Measurements from ENCODE around the gene DNASE2.
A peak's percentile ranks its signal among the peaks of the same experiment; 100 is the strongest.
"Not testable (repeated sequence)": the region's sequence is repeated elsewhere in the genome, so short reads cannot be mapped to it uniquely, and the experiment has no call there.

Gene DNASE2, protein sequence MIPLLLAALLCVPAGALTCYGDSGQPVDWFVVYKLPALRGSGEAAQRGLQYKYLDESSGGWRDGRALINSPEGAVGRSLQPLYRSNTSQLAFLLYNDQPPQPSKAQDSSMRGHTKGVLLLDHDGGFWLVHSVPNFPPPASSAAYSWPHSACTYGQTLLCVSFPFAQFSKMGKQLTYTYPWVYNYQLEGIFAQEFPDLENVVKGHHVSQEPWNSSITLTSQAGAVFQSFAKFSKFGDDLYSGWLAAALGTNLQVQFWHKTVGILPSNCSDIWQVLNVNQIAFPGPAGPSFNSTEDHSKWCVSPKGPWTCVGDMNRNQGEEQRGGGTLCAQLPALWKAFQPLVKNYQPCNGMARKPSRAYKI

DNA sequence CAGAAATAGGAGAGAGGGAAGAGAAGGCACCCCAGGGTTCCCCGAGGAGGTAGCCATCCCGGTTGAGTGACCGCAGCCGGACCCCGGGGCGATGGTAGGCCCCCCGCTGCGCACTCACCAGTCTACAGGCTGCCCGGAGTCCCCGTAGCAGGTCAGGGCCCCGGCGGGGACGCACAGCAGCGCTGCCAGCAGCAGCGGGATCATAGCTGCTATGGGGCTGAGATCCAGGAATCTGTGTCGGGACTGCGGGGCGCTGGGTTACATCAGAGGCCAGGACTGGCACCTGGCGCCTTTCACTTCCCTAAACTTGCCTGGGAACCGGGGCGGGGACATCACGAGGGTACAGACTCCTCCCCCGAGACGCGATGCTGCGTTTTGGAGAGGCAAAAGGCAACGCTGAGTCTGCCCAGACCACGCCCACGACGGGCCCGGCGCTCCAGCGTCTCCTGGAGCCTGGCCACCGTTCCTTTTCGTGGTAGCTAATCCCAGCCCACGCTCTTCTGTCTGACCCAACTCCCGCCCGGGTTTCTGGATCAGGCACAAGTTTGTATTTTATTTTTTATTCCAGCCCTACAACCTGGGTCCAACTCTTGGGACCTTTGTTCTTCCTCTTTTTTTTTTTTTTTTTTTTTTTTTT lies at the start of gene DNASE2:
TSS of gene DNASE2 (minus strand) at position 278 of the 637 bp plus-strand sequence. CDS start at position 204, 74 bp downstream.
- peak within 1 kb of the TSS; percentile 79 for H3K4me3 ChIP-seq (ENCODE audit: low read depth, low read length)
- TF ChIP-seq, protein P1, sequence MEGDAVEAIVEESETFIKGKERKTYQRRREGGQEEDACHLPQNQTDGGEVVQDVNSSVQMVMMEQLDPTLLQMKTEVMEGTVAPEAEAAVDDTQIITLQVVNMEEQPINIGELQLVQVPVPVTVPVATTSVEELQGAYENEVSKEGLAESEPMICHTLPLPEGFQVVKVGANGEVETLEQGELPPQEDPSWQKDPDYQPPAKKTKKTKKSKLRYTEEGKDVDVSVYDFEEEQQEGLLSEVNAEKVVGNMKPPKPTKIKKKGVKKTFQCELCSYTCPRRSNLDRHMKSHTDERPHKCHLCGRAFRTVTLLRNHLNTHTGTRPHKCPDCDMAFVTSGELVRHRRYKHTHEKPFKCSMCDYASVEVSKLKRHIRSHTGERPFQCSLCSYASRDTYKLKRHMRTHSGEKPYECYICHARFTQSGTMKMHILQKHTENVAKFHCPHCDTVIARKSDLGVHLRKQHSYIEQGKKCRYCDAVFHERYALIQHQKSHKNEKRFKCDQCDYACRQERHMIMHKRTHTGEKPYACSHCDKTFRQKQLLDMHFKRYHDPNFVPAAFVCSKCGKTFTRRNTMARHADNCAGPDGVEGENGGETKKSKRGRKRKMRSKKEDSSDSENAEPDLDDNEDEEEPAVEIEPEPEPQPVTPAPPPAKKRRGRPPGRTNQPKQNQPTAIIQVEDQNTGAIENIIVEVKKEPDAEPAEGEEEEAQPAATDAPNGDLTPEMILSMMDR (IDR thresholded peaks at IDR 0.05; ENCODE audit: low read depth, low read length), result no peak

DNA sequence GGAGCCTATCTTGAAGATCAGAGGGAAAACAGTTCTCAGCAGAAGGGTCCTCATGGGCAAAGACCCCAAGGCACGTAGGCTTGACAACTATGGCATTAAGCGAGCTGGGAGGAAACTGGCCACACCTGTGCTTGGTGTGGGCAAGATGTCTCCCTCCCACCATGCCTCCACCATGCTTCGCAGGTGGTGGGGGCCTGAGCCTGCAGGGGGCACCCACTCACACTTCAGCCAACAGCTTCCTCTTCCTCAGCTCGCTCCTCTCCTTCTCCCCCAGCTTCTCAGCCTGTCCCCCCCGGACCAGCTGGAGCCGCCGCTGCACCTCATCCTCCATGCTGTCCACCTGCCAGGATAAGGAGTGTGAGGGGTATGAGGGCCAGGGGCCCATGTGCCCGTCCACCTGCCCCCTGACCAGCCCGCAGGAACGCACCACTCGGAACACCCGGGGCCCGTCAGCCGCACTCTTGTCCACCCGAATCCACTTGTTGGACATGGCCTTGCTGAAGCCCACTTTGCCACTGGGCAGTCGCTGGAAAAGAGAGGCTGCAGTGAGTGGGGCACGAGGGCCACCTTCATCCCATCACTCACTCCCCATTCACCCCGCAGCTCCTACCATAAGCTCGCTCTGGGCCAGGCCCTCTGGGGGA lies 48.9 kb upstream of the DNASE2 start:
- TF ChIP-seq, protein P1 (IDR thresholded peaks at IDR 0.05; ENCODE audit: low read depth, low read length), result no peak
- H3K4me3 ChIP-seq (ENCODE audit: low read depth, low read length), result no peak overlapping the region

DNA sequence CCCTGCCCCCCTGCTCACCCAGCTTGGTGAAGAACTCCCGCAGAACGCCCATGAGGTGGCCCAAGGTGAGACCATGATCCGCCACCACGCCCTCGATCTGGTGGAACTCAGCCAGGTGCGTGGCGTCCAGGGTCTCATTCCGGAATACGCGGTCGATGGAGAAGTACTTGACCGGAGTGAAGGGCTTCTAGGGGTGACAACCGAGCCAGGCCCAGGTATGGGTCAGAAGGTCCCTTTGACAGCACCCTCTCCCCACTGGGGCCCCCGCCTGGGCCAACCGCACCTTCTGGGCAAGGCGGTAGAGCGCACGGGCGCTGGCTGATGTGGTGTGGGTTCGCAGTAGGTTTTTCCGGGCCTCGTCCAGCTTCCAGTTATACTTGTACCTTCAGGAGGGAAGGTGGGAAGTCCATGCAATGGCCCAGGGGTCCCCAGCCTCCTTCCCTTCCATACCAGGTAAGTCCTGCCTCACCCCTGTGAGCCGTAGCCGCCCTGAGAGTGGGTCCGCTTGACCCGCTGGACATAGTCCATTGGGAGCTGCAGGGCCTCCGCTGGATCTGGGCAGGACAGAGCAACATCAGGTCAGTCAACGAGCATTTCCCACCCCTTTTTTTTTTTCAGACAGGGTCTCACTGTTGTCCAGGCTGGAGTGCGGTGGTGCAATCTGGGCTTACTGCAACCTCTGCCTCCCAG lies 43.5 kb upstream of the DNASE2 start:
- no peak overlapping the region for H3K4me3 ChIP-seq (ENCODE audit: low read depth, low read length)
- TF ChIP-seq, protein P1 (IDR thresholded peaks at IDR 0.05; ENCODE audit: low read depth, low read length), result no peak

DNA sequence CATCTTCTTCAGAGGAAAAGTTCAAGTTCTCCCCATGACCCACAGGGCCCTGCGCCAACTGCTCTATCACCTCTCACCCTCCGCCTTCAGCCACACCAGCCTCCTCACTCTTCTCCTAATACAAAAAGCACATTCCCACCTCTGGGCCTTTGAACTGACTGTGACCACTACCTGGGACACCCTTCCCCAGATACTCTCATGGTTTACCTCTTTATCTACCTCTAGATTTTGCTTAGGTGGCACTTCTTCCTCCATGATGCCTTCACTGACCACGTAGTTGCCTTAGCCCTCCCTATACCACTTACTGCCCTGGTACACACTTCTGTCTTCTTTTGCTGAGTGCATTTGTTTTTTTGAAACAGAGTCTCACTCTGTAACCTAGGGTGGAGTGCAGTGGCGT lies 41.7 kb upstream of the DNASE2 start:
- TF ChIP-seq, protein P1 (IDR thresholded peaks at IDR 0.05; ENCODE audit: low read depth, low read length), result no peak
- H3K4me3 ChIP-seq (ENCODE audit: low read depth, low read length), result no peak overlapping the region

DNA sequence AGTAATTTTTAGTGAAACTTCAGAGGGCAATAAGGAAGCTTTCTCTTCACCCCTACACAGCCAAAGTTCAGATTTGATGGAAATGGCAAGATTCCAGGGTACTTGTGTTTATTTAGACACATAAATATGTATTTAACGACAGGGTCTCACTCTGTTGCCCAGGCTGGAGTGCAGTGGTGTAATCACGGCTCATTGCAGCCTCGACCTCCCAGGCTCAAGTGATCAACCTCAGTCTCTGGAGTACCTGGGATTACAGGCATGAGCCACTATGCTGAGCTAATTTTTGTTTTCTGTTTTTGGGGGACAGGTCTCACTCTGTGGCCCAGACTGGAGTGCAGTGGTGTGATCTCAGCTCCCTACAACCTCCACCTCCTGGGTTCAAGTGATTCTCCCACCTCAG lies 39.8 kb upstream of the DNASE2 start:
- no peak overlapping the region for H3K4me3 ChIP-seq (ENCODE audit: low read depth, low read length)
- TF ChIP-seq, protein P1 (IDR thresholded peaks at IDR 0.05; ENCODE audit: low read depth, low read length), result no peak

DNA sequence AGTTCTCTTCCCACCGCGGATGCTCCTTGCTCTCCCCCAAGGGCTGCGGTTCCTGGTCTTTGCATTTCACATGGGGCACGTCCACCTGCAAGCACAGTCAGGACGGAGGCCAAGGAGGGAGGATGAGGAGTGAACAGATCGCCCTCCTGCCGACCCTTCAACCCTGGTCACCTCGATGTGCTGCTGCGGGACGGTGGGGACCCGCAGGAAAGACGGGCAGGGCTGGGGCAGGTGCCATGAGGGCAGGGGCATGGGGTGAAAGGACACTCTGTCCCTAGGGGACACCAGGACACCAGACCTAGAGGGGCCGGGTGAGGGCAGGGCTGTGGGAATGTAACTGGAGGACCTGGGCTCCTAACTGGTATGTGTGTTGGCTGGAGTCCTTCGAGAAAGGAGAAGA lies 37.0 kb upstream of the DNASE2 start:
- H3K4me3 ChIP-seq (ENCODE audit: low read depth, low read length), result no peak overlapping the region
- TF ChIP-seq, protein P1 (IDR thresholded peaks at IDR 0.05; ENCODE audit: low read depth, low read length), result no peak

DNA sequence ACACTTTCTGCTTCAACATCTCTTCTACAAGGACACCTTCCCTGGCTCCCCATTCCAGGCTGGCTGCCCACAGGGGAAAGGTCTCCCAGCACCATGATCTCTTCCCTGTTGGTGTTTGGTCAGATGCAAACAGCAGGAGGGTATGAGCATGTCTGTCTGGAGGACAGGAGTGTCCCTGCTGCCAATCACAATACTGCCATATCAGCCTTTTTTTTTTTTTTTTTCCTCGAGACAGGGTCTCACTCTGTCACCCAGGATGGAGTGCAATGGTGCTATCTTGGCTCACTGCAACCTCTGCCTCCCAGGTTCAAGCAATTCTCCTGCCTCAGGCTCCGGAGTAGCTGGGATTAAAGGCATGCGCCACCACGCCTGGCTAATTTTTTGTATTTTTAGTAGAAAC lies 34.6 kb upstream of the DNASE2 start:
- H3K4me3 ChIP-seq (ENCODE audit: low read depth, low read length), result not testable (repeated sequence)

All from WI38 (cell line).